Activated CD4-positive, alpha-beta T cell treated with anti-CD3 and anti-CD28 coated beads, Interleukin-2, amount 50 U/mL, for 16 hours (primary cell): ENCODE measurements around the gene MYLK3.
A peak's percentile ranks its signal among the peaks of the same experiment; 100 is the strongest.

Experiments used
- DNase-seq: peaks from one replicate; pipeline ENCODE4 v3.0.0-alpha.2; 2020

Gene MYLK3

GRCh38 chr16:46757339-46758050 lies 9.4 kb upstream of the MYLK3 start:
- DNase-seq: no peak

- DNase-seq: no peak
Observed at GRCh38 chr16:46756772-46757171, 8.6 kb upstream of the MYLK3 start.

- no peak for DNase-seq
Observed at GRCh38 chr16:46753015-46753414, 4.9 kb upstream of the MYLK3 start.

GRCh38 chr16:46751381-46751780 lies 3.2 kb upstream of the MYLK3 start:
- DNase-seq: no peak

- DNase-seq: no peak
Observed at GRCh38 chr16:46748775-46749705, 896 bp upstream of the MYLK3 start.

- DNase-seq: no peak
Observed at GRCh38 chr16:46746821-46747776, 1.0 kb downstream of the MYLK3 start.

GRCh38 chr16:46745617-46746016 lies 2.5 kb downstream of the MYLK3 start:
- no peak for DNase-seq

GRCh38 chr16:46743232-46743719 lies 4.9 kb downstream of the MYLK3 start:
- DNase-seq: peak; percentile 9

GRCh38 chr16:46739934-46740333 lies 8.2 kb downstream of the MYLK3 start:
- DNase-seq: no peak

GRCh38 chr16:46737621-46738214 lies 10.4 kb downstream of the MYLK3 start:
- no peak for DNase-seq

- DNase-seq: no peak
Observed at GRCh38 chr16:46736695-46737094, 11.4 kb downstream of the MYLK3 start.

GRCh38 chr16:46733319-46733830 lies 14.8 kb downstream of the MYLK3 start:
- DNase-seq: no peak

- DNase-seq: no peak
Observed at GRCh38 chr16:46732561-46732960, 15.6 kb downstream of the MYLK3 start.

GRCh38 chr16:46731691-46732555 lies 16.2 kb downstream of the MYLK3 start:
- no peak for DNase-seq

GRCh38 chr16:46730801-46731690 lies 17.1 kb downstream of the MYLK3 start:
- no peak for DNase-seq

- DNase-seq: no peak
Observed at GRCh38 chr16:46730126-46730525, 18.0 kb downstream of the MYLK3 start.

GRCh38 chr16:46729326-46729995 lies 18.7 kb downstream of the MYLK3 start:
- no peak for DNase-seq

- no peak for DNase-seq
Observed at GRCh38 chr16:46728806-46729205, 19.3 kb downstream of the MYLK3 start.

- DNase-seq: no peak
Observed at GRCh38 chr16:46727630-46728029, 20.5 kb downstream of the MYLK3 start.
